ENCODE measurements around the gene RAF1.
"Not testable (repeated sequence)": the region's sequence is repeated elsewhere in the genome, so short reads cannot be mapped to it uniquely, and the experiment has no call there.

The RAF1 gene

DNA sequence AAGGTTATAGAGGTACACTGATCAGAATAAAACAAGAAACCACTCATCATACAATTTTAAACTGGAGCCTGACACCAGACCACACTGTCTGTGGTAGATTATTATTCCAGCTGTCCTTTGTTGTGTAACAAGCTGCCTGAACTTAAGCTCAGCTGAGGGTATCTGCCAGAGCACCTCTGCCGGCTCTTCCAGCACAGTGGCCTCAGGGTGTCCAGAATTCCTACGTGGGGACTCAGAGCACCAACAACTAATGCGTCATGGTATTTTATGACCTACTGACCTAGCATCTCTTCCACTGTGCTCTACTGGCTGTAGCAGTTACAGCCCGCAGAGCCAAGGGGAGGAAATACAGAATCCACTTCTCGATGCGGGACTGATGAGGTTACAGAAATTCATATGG is 15.6 kb upstream of the RAF1 start:
- H3K4me3 ChIP-seq (ENCODE audit: low read depth, low read length), result no peak overlapping the region
- TF ChIP-seq, protein P1, sequence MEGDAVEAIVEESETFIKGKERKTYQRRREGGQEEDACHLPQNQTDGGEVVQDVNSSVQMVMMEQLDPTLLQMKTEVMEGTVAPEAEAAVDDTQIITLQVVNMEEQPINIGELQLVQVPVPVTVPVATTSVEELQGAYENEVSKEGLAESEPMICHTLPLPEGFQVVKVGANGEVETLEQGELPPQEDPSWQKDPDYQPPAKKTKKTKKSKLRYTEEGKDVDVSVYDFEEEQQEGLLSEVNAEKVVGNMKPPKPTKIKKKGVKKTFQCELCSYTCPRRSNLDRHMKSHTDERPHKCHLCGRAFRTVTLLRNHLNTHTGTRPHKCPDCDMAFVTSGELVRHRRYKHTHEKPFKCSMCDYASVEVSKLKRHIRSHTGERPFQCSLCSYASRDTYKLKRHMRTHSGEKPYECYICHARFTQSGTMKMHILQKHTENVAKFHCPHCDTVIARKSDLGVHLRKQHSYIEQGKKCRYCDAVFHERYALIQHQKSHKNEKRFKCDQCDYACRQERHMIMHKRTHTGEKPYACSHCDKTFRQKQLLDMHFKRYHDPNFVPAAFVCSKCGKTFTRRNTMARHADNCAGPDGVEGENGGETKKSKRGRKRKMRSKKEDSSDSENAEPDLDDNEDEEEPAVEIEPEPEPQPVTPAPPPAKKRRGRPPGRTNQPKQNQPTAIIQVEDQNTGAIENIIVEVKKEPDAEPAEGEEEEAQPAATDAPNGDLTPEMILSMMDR (IDR thresholded peaks at IDR 0.05; ENCODE audit: insufficient read depth, low read depth, low read length, missing control alignments), result no peak
- no peak for DNase-seq (ENCODE audit: low read depth)

DNA sequence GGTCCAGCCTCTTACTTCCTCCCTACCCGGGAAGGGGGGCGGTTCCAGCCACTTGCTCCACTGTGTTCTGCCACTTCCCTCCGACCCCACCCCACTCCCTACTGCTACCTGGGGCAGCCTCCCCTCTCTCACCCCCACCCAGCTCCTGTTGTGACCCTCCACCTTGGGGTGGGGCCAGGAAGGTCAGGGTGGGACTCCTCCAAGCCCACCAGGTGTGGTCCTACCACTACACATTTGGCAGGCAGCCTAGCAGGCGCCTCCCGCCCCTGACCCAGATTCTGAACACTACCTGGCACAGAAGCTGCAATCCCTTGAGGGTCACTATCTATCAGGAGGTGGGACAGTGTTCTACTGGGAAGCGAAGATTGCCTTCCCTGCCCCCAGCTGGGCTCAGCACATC is 13.7 kb upstream of the RAF1 start:
- no peak for DNase-seq (ENCODE audit: low read depth)
- TF ChIP-seq, protein P1 (IDR thresholded peaks at IDR 0.05; ENCODE audit: insufficient read depth, low read depth, low read length, missing control alignments), result no peak

DNA sequence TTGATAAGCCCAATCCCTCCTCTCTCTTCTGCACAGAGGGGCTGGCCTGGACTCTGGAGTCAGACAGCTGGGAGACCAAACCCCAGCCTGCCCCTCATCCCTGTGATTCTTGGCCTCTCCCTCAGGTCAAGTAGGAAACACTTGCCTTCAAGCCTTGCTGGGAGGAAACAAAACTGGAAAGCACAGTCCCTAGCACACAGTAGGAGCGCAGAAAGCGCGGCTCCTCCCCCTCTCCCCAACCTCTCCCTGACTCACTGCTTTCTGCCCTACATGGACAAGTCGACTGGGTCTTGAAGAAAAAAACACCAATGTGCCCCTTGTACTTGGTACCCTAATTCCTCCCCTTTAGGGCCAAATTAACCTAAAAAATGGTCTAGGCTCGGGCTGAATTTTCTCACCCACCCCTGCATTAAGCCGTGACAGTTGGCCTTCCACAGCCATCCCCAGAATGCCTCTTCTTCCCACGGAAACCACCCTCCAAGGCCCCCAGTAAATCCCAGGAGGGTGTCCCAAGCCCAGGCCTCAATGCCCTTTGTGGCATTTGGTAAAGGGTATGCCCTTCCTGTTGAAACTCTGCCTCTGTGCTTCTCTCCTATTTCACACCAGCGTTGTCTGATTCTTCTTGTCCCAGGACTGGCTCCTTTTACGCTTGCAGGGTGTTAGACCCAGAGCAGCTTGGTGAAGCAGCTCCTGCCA is 11.3 kb upstream of the RAF1 start:
- TF ChIP-seq, protein P1 (IDR thresholded peaks at IDR 0.05; ENCODE audit: insufficient read depth, low read depth, low read length, missing control alignments), result no peak
- no peak overlapping the region for H3K4me3 ChIP-seq (ENCODE audit: low read depth, low read length)
- DNase-seq (ENCODE audit: low read depth), result no peak

More for the DNA sequence above, 13.7 kb upstream of the RAF1 start:
- H3K4me3 ChIP-seq (ENCODE audit: low read depth, low read length), result no peak overlapping the region

DNA sequence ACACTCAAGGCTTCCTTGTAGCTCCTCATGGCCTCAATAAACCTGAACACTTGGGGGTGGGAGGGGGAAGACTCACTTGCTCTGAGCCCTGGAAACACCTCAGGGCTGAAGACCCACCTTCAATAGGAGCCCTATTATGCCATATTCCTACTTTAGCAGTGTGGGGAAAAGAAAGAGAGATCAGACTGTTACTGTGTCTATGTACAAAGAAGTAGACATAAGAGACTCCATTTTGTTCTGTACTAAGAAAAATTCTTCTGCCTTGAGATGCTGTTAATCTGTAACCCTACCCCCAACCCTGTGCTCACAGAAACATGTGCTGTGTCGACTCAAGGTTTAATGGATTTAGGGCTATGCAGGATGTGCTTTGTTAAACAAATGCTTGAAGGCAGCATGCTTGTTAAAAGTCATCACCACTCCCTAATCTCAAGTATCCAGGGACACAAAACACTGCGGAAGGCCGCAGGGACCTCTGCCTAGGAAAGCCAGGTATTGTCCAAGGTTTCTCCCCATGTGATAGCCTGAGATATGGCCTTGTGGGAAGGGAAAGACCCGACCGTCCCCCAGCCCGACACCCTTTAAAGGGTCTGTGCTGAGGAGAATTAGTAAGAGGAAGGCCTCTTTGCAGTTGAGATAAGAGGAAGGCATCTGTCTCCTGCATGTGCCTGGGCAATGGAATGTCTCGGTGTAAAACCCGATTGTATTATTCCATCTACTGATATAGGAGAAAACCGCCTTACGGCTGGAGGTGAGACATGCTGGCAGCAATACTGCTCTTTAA is 10.2 kb upstream of the RAF1 start:
- not testable (repeated sequence) for H3K4me3 ChIP-seq (ENCODE audit: low read depth, low read length); DNase-seq (ENCODE audit: low read depth)

DNA sequence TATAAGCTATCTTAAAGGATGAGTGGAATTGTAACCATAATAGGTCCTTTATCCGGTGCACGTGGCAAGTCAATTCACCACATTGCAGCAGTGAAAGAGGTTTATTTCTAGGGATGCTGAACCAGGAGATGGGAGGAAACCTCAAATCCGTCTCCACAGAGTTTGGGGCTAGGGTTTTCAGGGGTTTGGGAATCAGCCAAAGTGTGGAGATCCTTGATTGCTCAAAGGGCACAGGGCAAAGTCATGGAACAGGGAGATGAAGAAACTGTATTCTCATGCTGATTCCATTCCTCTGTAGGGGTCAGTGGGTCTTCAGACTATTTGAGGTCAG is 7.2 kb upstream of the RAF1 start:
- no peak for DNase-seq (ENCODE audit: low read depth)
- TF ChIP-seq, protein P1 (IDR thresholded peaks at IDR 0.05; ENCODE audit: insufficient read depth, low read depth, low read length, missing control alignments), result no peak
- no peak overlapping the region for H3K4me3 ChIP-seq (ENCODE audit: low read depth, low read length)

DNA sequence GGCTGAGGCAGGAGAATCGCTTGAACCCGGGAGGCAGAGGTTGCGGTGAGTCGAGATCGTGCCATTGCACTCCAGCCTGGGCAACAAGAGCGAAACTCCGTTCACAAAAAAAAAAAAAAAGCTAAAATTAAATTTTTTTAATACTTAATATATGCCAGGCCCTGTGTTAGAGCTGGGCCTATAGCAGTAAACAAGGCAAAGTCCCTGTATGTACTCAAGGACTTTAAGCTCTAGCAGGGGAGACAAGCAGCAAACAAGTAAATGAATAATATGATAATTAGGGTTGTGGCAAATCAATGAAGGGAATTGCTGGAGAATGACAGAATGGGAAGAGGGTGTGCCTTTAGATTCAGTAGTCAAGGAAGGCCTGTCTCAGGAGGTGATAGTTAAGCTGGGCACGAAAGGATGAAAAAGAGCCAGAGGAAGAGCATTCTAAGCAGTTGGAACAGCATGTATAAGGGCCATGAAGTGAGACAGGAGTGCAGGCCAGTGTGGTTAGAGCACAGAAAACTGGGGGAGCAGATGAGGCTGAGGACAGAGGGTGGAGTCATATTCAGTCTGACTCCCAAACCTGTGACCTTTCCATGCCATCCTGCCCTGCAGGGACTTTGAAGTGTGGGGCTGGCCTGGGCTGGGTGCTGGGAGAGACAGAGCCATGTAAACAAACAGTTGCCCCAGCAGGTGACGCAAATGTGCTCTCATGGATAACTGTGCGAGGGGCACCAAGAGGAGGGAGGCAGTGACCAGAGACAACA is 6.6 kb upstream of the RAF1 start:
- no peak overlapping the region for H3K4me3 ChIP-seq (ENCODE audit: low read depth, low read length)
- TF ChIP-seq, protein P1 (IDR thresholded peaks at IDR 0.05; ENCODE audit: insufficient read depth, low read depth, low read length, missing control alignments), result no peak
- no peak for DNase-seq (ENCODE audit: low read depth)

DNA sequence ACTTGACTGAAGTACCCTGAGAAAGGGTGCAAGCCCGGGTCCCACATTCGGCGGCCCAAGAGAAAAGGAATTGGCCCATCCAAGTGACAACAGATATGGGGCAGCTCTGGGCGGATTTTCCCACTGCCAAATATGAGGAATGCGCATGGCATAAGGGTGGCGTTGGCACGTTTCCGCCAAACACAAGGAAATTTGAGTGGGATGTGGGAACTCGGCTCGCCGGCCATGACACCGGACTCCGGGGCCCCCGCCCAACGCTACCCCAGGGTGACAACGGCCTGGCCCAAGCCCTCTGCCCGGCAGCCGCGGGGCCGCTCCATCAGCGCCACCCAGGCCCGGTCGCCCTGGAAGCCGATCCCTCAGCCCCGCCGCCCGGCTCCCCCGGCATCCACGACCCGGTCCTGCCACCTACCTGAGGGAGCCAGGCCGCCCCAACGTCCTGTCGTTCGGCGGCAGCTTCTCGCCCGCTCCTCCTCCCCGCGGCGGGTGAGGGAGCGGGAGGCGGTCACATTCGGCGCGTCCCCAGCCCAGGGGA is 449 bp downstream of the RAF1 start:
- DNase-seq (ENCODE audit: low read depth), result no peak
- peak overlapping the region; percentile 91 for H3K4me3 ChIP-seq (ENCODE audit: low read depth, low read length)
- TF ChIP-seq, protein P1 (IDR thresholded peaks at IDR 0.05; ENCODE audit: insufficient read depth, low read depth, low read length, missing control alignments), result no peak

Measured in GM12865 (cell line).